GM21737 (cell line): ENCODE data around the gene ADORA2B.
"Not testable (repeated sequence)": the region's sequence is repeated elsewhere in the genome, so short reads cannot be mapped to it uniquely, and the experiment has no call there.

Experiments used
- ATAC-seq: cut with Tn5 transposase; IDR thresholded peaks from one replicate; pipeline ENCODE4 v1.9.1; 2021; ENCODE audit warnings: mild to moderate bottlenecking, moderate library complexity; ENCODE audit not compliant: unreplicated experiment

ADORA2B gene

GRCh38 chr17:15944759-15945526 lies at the start of gene ADORA2B:
TSS of gene ADORA2B (plus strand) at chr17:15945130. CDS start at chr17:15945249, 119 bp downstream.
- ATAC-seq, result peak; percentile 61

DNA sequence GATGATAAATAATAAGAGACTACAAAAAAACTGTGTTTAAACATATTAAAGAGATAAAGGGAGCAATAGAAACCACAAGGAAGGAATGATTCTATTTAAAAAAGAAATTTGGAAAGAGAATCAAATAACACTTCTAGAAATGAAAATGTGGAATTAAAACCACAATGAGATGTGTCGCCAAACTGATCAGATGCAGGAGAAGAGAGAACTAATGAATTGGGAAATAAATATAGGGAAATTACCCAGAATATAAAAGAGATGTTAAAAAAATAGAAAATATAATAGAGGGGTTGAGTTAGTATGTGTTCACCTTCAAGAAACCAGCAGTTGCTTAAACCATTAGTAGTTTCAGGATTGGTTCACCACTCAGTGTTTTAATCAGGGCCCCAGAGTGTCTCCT lies 48.7 kb upstream of the ADORA2B start:
- no peak for ATAC-seq

GRCh38 chr17:15896834-15897233 lies 48.1 kb upstream of the ADORA2B start:
- ATAC-seq, result no peak

DNA sequence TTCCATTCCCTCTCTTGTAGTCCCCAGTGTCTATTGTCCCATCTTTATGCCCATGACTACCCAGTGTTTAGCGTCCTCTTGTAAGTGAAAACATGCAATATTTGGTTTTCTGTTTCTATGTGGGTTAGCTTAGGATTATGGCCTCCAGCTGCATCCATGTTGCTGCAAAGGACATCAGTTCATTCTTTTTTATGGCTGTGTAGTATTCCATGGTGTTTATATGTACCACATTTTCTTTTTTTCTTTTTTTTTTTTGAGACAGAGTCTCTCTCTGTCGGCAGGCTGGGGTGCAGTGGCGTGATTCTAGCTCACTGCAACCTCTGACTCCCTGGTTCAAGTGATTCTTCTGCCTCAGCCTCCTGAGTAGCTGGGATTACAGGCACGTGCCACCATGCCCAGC lies 45.3 kb upstream of the ADORA2B start:
- ATAC-seq, result not testable (repeated sequence)

GRCh38 chr17:15900871-15901270 lies 44.1 kb upstream of the ADORA2B start:
- no peak for ATAC-seq

GRCh38 chr17:15905236-15905635 lies 39.7 kb upstream of the ADORA2B start:
- ATAC-seq, result not testable (repeated sequence)

DNA sequence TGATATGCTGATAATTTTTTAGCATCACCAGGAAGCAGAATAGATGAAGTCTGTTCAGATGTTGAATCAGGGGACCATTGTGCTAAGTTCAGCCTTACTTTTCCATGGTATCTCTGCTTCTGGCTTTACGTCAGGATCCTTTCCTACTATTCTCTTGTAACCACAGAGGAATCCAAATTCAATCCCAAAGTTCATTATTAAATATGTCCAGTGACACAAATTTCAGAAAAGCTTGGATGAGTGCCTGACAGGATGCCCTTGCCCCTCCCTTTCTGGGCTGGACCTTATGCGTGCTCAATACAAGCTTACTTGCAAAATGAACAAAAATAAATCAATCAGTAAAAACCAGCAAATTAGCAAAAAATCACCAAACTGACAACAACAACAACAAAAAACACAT lies 37.6 kb upstream of the ADORA2B start:
- ATAC-seq, result no peak

DNA sequence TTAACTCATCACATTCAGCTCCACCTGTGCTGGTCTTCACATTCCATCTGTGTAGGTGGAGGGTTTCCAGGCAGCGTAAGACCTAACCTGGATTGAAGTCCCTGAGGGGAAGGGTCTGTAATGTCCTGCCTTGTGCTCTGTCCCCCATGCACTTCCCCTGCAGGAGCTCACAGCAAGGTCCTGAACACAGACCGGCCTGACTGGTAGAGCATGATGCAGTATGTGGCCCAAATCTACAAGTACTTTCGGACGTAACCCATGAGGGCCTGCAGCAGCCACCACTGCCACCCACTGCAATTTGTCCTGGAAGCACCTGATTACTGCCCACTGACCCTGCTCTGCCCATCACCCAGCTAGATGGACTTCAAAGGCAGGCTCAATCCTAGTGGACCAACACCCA lies 36.6 kb upstream of the ADORA2B start:
- ATAC-seq, result no peak

DNA sequence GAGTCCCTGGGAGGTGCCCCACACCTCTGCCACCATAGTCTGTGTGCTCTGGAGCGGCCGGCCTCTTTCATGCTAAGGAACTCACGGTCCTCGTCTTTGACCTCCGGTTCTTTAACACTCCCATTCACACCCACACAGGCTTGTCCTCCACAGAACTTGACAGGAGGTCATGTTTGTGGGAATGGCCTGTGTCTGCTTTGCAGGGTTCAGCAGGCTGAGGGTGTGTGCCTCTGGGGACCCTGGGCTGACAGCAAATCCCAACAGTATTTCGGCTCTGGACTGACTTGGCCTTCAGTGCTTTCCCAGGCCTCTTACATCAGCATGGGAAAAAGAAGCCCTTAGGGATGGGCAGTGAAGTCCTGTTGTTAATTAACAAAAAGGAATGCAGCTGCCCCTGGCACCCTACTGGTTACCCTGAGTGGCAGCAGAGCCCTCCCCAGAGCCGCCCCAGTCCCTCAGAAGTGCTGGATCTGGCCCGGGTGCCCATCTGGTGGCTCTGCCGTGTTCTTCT lies 35.4 kb upstream of the ADORA2B start:
- no peak for ATAC-seq

DNA sequence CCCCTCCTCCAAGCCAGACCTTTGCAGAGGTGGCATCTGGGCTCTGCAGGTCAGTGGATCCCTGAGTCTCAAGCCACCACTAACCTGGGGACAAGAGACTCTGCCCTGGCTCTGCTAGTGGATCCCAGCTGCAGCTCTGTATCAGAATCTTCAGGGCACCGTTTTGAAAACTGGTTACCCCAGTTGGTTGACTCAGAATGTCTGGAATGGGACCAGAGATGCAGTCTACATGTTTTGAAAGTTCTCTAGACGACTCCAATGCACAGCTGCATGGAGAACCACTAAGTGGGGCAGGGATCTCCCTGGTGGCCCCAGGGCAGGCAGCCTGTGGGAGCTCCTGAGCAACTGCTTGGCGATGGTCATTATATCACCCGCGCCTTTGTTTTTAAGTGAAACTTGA lies 34.1 kb upstream of the ADORA2B start:
- no peak for ATAC-seq

GRCh38 chr17:15911701-15912100 lies 33.2 kb upstream of the ADORA2B start:
- not testable (repeated sequence) for ATAC-seq

DNA sequence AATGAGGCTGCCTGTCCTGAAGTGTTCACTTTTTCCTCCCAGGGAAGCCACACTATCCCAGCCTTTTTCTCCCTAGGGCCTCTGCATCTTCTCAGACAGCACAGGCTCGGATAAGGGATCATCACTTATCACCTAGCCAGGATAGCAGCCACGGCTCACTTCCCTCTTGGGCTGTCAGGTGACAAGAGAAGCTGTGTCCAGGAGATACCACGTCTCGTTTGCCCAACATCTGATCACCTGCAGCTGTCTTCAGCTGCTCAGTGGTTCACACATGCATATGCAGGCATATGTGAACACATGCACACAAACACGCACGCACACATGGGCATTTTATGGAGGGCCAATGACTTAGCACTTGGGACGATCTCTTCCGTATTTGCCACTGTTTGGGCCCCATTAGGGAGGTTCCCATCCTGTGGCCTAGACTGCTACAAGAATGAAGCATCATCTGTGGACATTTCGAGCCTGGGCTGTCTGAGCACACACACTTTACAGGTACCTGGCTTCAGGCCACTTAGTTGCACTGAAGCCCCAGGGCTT lies 32.4 kb upstream of the ADORA2B start:
- ATAC-seq, result no peak

DNA sequence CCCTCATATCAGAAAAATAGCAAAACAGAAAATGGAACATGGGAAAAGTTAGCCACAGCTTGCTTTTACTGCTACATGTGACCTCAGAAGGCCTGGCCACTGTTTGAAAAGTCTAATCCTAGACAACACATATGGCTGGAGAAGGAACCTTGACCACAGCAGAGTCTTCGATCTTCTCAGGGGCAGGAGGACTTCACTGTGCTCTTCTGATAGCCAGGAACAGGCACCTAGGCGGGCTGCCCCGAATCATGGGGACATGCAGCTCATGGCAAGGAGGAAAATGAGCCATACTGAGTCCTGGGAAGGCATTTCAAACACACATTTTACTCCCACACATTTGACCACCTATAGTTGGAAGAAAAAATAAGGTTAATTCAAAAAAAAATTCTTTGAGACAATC lies 31.1 kb upstream of the ADORA2B start:
- ATAC-seq, result no peak

GRCh38 chr17:15914400-15915170 lies 30.3 kb upstream of the ADORA2B start:
- ATAC-seq, result no peak

DNA sequence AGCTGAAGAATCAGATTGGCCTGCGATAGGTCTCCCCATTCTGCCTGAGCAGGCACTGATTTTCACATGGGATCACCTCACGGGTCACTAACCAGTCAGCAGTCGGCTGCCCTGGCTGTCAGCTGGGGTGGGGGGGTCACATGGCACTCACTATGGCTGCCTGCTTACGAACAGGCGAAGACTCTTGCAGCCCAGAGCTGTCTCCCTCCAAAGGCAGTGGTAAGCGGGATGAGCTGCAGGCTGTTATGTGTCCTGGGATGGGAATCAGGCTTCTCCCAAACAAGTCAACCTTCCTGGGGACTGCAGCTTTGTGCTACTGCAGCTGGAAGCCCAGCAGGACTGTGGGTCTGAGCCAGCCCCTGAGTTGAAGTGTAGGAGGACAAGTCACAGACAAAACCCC lies 29.0 kb upstream of the ADORA2B start:
- ATAC-seq, result no peak

- no peak for ATAC-seq
Measured at GRCh38 chr17:15917021-15917437, 27.9 kb upstream of the ADORA2B start.

- ATAC-seq, result no peak
Measured at GRCh38 chr17:15917438-15918027, 27.4 kb upstream of the ADORA2B start.

- no peak for ATAC-seq
Measured at GRCh38 chr17:15918261-15918660, 26.7 kb upstream of the ADORA2B start.

DNA sequence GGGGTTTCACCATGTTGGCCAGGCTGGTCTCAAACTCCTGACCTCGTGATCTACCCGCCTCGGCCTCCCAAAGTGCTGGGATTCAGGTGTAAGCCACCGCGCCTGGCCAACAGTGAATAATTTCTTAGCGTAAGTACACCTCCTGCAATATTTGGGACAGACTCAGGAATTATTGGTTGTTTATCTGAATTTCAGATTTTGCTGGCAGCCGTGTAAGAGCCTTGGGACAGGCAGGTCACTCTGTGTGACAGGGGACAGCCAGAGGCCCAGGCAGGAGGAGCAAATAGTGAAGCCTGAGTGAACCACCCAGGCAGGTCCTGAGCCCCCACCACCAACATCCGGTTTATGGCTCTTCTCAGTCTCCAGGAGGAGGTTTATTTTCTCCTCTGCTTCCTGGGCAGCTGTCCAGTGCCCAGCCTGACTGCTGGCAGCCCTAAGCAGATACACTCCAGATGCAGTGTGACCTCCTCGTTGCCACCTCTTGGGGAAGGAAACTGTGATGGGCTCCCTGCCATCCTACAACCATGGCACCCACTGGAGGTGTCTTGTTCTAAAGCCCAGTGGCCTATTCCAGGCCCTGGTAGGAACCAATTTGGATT lies 26.2 kb upstream of the ADORA2B start:
- ATAC-seq, result no peak

- ATAC-seq, result no peak
Measured at GRCh38 chr17:15919466-15919865, 25.5 kb upstream of the ADORA2B start.

DNA sequence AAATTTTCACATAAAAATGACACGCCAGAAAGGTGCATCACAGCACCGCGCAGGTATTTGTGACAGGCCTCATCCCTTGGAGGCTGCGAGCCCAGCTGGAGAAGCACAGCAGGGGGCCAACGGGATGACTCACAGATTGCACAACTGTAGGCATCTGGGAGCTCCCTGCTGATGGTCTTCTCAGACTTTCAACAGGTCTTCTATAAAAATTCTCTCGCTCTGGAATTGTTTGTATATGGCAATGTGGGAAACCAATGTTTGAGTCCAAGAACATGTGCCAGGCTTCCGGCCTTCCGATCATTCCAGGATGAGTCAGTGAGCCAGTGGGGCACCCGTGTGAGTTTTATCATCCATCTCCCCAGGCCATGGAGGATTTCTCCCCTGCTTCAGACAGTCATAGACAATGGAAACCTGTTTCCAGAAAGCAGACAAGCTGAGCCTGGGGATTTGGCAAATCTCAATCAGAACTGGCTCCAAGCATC lies 24.1 kb upstream of the ADORA2B start:
- no peak for ATAC-seq
